Astrocyte of the spinal cord (primary cell): Measurements from ENCODE around the gene DIP2C.

Source experiments
- DNase-seq: peaks from one replicate; pipeline ENCODE4 v3.0.0; 2011; ENCODE audit warnings: low read depth, low spot score
- H3K4me3 ChIP-seq: 2 replicates; pipeline ENCODE4 v1.5.1; 2011; ENCODE audit warnings: low read depth, mild to moderate bottlenecking, low read length, moderate library complexity
- CTCF ChIP-seq: IDR thresholded peaks from 2 replicates; pipeline ENCODE4 v1.5.1; 2012; ENCODE audit warnings: low read depth, mild to moderate bottlenecking, low read length, inconsistent platforms
- in situ Hi-C: cut with HindIII; loops from 2 replicates; pipeline ENCODE4 v1.10.0; 2017; ENCODE audit warnings: low sequenced_read_pairs

Gene DIP2C

DNA sequence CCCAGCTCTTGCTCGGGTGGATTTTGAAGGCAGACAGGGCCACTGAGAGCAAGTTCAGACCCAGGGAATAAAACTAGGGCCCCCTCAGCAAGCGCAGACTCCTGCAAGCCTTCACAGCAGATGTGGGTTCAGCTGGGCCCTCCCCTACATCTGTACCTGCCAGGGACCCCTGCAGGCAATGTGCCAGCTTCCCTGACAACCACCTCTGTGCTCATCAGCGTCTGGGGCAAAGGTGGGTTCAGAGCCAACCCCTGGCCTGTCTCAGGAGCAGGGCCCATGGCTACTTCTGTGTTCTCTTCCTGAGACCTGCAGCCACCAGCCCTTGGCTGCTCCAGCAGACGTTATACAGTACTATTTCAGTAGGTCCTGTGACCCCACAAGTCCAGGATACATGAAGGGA is 189.5 kb downstream of the DIP2C start:
- in situ Hi-C loops = no loop called here
- DNase-seq = no peak
- no peak overlapping the region for H3K4me3 ChIP-seq
- no peak for TF ChIP-seq CTCF

DNA sequence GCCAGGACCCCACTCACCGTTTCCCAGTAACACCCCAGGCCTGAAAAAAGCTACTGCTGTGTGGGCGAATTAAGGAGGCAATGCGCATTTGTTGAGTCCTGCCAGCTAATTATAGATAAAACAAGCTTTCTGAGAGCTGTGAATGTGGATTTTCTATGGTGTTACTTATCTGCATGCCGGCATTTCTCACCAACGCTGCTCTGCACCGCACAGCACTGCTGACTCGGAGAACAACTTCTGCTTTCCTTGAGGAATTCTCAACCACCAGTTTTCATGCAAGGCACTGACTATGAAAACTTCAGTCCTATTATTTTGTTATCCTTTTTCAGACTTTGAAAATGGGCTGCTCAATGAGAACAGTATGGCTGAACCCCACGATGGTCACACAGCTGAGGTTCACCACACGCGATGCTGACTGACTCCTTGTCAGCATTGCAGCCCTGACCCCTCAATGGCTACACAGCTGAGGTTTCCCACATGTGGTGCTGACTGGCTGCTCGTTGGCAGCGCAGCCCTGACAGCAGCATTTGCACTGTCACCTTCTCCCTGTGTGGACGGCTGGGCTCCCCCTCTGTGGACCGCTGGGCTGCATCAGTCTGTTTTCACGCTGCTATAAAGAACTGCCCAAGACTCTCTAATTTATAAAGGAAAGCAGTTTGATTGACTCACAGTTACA is 190.6 kb downstream of the DIP2C start:
- no peak for TF ChIP-seq CTCF
- no peak for DNase-seq
- H3K4me3 ChIP-seq = no peak overlapping the region
- in situ Hi-C loops = no loop called here

GRCh38 chr10:497898-498451 is 191.5 kb downstream of the DIP2C start:
- in situ Hi-C loops = no loop called here
- no peak for DNase-seq
- no peak overlapping the region for H3K4me3 ChIP-seq
- TF ChIP-seq CTCF = no peak

DNA sequence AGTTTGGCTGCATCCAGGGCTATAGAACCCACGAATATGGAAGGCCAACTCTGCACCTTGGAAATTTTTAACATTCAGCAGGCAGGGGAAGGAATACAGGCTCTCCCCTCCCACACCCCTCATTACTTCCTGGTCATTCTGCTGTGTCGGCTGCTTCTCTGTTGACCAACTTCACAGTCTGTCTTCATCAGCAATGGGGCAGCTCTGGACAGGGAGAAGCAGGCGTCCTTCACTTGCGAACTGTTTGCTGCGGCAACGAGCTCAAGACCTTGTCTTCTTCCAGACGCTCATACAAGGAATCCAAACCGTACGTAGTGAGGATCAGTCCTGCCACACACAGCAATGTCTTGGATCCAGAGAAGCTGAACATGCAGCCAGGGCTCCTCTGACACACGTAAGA is 192.2 kb downstream of the DIP2C start:
- no peak overlapping the region for H3K4me3 ChIP-seq
- no peak for DNase-seq
- no peak for TF ChIP-seq CTCF
- in situ Hi-C loops = no loop called here

DNA sequence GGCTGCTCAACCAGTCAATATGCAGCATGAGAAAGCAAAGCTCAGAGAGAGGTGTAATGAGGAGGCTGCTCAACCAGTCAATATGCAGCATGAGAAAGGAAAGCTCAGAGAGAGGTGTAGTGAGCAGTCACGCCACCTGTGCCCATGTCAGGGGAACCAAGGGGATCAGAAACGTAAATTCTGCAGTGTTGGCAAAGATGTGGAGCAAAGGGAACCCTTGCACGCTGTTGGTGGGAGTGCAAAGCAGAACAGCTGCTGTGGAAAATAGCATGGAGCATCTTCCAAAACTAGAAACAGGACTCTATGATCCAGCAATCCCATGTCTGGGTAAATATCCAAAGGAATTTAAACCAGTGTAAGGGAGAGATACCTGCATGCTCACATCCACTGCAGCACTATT is 194.9 kb downstream of the DIP2C start:
- no peak for DNase-seq
- no peak overlapping the region for H3K4me3 ChIP-seq
- TF ChIP-seq CTCF = no peak
- in situ Hi-C loops = no loop called here

GRCh38 chr10:494149-494542 is 195.3 kb downstream of the DIP2C start:
- in situ Hi-C loops = no loop called here
- no peak for DNase-seq
- H3K4me3 ChIP-seq = no peak overlapping the region
- no peak for TF ChIP-seq CTCF
